ENCODE data around the gene EYA2. TPM values are rescaled to one million over a fixed set of nuclear protein-coding genes. Genes with fewer than 3 reads are reported as not detected.

Gene EYA2
- total RNA-seq, 1 donor from 2014 or later = 0.40 TPM

- intact Hi-C loops (cut with DNase I) = no loop called here
- DNase-seq (ENCODE audit: low spot score) = no peak
Measured at GRCh38 chr20:47222468-47223119, 328.0 kb downstream of the EYA2 start.

DNA sequence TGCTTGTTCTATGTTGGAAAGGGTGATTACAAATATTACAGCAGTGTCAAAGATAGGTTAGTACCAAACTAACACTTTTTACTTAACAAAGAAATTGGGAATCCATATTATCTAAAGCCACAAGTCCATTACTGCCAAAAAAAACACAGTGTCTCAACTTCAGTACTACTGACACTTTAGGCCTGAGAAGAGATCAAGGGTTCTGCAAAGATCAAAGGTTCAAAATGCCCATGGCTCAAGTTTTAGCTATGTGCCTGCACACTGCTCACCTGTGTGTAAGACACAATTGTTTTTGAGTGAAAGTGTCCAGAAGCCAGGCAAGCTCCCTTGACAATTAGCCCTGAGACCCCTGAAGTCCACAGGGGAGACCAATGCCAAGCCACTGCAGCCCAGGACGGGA lies 329.3 kb downstream of the EYA2 start:
- intact Hi-C loops (cut with DNase I) = no loop called here

DNA sequence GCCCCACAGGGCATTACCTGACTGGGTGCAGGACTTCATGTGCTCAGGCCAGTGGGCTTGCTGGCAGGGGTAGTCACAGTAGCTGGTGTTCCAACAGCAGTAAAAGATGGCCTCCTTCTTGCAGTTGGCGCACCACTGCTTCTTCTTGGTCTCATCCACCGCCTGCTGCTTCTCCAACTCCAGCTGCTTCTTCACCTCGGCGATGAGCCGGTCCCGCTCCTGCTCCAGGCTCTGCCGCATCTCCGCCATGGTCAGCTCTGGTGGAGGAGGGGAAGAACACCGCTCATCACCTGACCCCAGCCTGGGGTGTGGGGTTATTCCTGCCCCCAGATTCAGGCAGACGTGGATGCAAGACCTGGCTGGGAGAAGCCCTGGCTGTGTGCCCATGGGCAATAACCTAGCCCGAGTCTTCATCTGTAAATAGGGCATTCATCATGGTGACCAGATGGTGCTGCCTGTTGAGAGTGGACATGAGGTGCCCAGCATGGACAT lies 329.7 kb downstream of the EYA2 start:
- no peak for DNase-seq (ENCODE audit: low spot score)
- intact Hi-C loops (cut with DNase I) = no loop called here

More for the DNA sequence above, 329.3 kb downstream of the EYA2 start:
- no peak for DNase-seq (ENCODE audit: low spot score)

- no peak for DNase-seq (ENCODE audit: low spot score)
- intact Hi-C loops (cut with DNase I) = no loop called here
Measured at GRCh38 chr20:47224857-47225256, 330.2 kb downstream of the EYA2 start.

GRCh38 chr20:47225458-47225857 lies 330.8 kb downstream of the EYA2 start:
- no peak for DNase-seq (ENCODE audit: low spot score)
- intact Hi-C loops (cut with DNase I) = no loop called here

DNA sequence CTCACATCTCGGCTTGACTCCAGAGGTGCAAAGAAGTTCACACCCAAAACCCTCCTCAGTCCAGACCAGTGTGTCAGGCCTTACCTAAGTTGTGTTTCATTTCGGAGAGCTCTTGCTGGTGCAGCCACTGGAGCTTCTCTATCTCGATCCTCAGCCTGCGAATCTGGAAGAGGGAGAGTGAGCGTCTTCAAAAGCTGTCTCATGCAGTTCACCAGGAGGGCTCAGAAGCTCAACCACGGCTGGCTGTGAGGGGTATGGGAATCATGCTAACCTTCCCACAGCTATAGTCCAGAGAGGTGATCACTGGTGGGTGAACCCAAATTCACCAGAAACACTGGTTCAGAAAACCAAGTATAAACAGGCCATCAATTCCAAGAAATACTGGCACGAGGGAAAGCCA lies 332.5 kb downstream of the EYA2 start:
- DNase-seq (ENCODE audit: low spot score) = no peak
- intact Hi-C loops (cut with DNase I) = no loop called here

DNA sequence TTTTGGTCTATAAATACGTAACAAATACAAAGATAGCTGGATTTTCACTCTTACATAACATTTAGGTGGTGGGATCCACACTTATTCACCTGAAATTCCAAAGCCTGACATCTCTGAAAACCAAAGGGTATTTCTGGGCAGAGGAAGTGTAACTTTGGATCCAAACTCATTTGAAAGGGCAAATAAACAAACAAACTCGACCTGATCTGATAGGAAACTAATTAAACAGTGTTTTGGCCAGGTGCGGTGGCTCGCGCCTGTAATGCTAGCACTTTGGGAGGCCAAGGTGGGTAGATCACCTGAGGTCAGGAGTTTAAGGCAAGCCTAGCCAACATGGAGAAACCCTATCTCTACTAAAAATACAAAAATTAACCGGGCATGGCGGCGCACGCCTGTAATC lies 332.9 kb downstream of the EYA2 start:
- no peak for DNase-seq (ENCODE audit: low spot score)
- intact Hi-C loops (cut with DNase I) = no loop called here

DNA sequence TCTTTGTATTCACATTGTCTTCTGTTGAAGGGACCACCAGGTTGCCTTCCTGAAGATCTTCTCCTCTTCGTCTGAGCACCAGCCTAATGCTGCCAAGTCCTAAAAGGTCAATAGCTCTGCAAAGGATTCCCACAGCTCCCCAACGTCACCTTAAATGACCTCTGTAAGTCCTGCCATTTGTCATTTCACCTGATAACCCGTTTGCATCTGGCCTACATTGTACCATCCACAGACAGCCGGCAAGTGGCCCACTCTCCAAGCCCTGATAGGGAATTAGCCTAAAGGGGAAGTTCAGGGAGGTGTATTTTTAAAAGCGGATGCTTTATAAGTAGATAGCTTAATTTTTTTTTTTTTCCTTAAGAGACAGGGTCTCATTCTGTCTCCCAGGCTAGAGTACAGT lies 334.0 kb downstream of the EYA2 start:
- no peak for DNase-seq (ENCODE audit: low spot score)
- intact Hi-C loops (cut with DNase I) = no loop called here

GRCh38 chr20:47230811-47231256 lies 336.2 kb downstream of the EYA2 start:
- DNase-seq (ENCODE audit: low spot score) = no peak
- intact Hi-C loops (cut with DNase I) = no loop called here

DNA sequence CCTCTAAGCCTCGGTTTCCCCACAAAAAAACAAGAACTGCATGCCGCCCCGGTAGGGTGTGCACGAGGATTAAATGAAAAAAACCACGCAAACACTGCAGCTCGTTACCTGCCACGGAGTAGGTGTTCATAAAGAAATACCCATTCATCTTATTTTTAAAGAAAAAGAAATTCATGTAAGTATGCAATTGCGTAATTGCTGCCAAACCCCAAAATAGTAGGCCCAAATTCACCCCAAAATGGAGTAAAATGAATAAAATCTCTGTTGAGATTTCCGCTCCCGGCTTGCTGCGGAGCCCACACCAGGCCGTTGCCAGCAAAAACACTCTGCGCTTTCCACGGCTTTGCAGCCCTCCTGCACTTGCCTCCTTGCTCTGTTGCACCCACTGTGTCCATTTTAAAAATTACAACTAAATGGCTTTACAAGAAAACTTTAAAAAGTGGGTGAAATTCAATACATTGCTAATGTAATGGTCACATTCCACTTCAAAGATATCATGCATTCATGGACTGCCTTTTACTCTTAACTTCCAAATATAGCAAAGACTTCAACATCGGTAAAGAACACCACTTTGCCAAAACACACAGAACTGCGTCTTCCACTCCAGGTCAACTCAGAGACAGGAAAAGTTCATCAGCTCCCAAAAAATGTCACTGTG lies 336.9 kb downstream of the EYA2 start:
- intact Hi-C loops (cut with DNase I) = no loop called here
- DNase-seq (ENCODE audit: low spot score) = no peak

GRCh38 chr20:47232518-47232917 lies 337.9 kb downstream of the EYA2 start:
- DNase-seq (ENCODE audit: low spot score) = no peak
- intact Hi-C loops (cut with DNase I) = no loop called here

GRCh38 chr20:47233333-47234188 lies 338.9 kb downstream of the EYA2 start:
- DNase-seq (ENCODE audit: low spot score) = no peak
- intact Hi-C loops (cut with DNase I) = no loop called here

- intact Hi-C loops (cut with DNase I) = no loop called here
- DNase-seq (ENCODE audit: low spot score) = no peak
Measured at GRCh38 chr20:47235111-47235510, 340.5 kb downstream of the EYA2 start.

- no peak for DNase-seq (ENCODE audit: low spot score)
- intact Hi-C loops (cut with DNase I) = no loop called here
Measured at GRCh38 chr20:47235853-47236638, 341.4 kb downstream of the EYA2 start.

DNA sequence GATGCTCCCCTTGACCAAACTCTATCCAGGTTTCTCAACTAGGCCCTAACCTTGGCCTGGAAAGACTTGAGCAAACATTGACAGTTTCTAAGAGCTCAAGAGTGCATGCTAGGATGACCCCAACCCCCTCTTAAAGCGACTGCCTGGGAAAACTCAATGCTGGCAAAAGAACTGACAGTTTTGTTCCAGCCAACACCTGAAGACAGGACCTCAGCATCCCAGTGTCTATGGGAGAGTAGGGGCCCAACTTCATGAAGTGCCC lies 341.9 kb downstream of the EYA2 start:
- no peak for DNase-seq (ENCODE audit: low spot score)
- intact Hi-C loops (cut with DNase I) = no loop called here

GRCh38 chr20:47237715-47238114 lies 343.1 kb downstream of the EYA2 start:
- DNase-seq (ENCODE audit: low spot score) = no peak
- intact Hi-C loops (cut with DNase I) = no loop called here

Data from cardiac septum (tissue), 1 donor.